NCI-H82 treated with DMSO at 0.1 percent for 48 hours (cell line): ENCODE measurements around the gene ANKRD23.
"Not testable (repeated sequence)": the region's sequence is repeated elsewhere in the genome, so short reads cannot be mapped to it uniquely, and the experiment has no call there.

Experiments
- DNase-seq: peaks from one replicate; lab custom pipeline; 2025; ENCODE audit not compliant: unreplicated experiment; lab: John Stamatoyannopoulos, UW

Gene ANKRD23

DNA sequence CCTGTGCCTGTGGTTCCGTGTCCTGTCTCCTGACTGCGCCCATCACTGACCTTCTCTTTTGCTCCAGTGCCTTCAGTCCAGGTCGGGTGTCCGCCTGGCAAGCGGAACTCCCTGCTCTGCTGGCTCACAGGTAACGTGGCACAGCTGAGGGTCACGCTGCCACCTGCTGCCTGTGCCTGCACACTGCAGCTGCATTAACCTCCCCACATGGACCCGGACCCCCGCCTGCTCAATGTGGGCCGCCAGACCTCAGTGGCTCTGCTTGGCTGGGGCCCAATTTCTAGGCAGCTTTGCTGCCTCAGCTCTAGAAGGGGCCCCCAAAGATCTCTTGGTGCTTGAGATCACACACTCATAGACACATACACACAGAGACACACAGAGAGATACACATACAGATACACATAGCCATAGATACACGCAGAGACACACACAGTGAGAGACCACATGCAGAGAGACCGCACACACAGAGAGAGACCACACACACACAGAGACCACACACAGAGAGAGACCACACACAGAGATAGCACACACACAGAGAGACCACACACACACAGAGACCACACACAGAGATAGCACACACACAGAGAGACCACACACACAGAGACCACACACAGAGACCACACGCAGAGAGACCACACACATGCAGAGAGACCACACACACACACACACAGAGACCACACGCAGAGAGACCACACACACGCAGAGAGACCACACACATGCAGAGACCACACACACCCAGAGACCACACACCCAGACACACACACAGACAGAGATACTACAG is 42.6 kb downstream of the ANKRD23 start:
- no peak for DNase-seq

DNA sequence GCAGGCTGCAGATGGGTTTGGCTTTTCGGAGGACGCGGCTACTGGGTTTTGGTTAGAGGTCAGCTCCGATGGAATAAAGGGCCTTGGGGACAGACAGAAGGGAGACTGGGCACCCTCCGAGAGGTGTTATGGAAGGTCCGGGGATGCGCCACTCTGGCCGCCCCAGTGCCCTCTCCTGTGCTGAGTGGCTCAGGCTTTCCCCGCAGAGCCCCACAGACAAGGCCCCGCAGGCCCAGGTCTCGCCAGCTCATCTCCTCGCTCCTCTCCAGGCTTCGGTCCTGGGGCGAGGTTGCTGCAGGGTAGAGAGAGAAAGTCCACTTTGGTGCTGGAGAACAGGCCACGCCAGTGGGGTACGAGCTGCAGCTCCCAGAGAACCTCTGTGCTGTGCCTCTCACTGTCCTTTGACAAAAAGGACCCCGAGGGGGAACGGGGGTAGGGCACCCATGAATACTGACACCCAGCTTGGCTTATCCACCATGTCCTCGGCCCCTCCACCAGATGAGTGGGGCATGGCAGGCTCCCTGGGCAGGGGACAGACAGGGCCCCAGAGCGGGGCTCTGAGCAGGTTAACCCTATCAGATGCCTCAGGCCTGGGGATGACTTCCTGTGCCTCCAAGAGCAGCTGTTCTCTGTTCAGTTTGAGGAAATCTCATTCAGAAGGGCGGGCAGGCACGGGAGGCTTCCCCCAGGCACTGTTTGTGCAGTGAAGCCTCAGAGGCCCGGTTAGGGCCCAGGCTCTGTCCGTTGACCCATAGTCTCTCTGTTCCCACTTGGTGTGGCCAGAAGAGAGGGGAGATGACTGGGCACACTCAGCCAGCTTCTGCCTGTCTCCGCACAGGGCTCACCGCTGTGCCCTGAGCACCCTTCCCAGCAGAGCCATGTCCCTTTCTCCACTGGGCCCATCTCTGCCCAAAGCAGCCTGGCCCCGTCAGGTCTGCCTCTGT is 43.5 kb downstream of the ANKRD23 start:
- no peak for DNase-seq

DNA sequence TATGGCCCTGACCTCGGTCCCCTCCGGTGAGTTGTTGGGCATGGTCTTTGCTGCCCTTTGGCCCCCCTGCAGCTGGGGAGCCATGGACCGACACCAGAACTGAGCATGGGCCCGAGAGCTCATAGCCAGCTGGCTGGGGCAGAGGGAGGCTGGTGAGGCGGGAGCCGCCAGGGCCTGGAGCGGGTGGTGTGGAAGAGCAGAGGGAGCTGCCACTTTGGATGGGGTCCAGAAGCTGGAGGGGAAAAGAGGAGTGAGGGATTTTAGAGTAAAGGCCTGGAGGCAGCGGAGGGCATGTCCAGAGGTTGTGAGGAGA is 44.2 kb downstream of the ANKRD23 start:
- DNase-seq: no peak

DNA sequence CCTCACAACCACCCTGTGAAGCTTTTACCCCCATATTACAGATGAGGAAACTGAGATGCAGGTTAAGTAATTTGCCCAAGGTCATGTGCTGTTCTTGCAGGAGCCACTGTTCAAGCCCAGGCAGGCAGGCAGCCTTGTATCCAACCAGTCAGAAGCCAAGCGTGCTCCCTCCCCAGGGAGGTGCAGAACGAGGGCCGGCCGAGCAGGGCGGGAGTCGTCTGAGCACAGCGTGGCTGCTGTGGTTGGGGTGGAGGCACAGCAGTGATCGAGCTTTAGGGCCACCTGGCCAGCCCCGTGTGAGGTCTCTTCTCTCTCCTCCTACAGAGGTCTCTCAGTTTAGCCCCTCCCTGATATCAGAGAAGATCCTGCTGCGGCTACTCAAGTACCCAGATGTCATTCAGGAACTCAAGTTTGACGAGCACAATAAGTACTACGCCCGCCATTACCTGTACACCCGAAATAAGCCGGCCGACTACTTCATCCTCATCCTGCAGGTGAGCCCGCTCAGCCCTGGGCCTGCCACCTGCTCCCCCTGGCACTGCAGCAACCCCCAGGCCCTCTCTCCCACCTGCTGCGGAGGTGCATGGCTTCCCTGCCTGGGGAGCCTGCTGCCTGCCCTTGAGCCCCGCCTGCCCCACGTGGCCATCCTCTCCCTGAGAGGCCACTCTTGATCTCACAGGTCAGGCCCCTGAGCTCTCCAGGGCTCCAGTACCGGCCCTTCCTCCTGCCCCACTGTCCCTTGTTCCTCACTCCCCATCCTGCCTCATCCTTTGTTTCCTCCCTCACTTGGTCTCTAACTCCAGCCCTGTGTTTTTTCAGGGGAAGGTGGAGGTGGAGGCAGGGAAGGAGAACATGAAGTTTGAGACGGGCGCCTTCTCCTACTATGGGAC is 44.8 kb downstream of the ANKRD23 start:
- DNase-seq: no peak

DNA sequence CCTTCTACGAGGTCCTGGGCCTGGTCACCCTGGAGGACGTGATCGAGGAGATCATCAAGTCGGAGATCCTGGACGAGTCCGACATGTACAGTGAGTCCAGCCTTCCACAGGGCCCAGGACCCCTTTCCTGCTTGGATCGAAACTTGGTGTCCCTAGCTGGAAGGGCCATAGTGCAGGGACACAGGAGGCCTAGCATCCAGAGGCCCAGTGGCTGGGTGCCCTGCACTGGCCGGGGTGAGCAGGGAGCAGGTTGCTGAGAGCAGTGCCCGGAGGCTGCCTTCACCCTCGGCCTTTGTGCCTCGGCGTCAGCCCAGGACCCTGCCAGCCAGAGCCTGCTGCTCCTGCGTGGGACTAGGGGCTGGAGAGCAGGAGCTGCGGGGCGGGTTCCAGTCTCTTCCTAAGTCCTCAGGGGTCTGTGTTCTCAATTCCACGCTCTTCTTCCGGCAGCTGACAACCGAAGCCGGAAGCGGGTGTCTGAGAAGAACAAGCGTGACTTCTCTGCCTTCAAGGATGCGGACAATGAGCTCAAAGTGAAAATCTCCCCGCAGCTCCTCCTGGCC is 46.7 kb downstream of the ANKRD23 start:
- DNase-seq: no peak

DNA sequence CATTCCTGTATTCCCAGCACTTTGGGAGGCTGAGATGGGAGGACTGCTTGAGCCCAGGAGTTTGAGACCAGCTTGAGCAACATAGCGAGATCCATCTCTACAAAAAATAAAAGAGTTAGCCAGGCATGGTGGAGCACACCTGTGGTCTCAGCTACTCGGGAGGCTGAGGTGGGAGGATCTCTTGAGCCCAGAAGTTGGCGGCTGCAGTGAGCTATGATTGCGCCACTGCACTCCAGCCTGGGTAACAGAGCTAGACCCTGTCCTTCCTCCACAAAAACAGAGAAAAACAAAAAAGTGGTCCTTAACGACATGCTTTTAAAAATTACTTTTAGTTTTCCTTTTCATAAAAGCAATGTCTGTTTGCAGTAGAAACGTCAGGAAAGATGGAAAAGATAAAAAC is 47.3 kb downstream of the ANKRD23 start:
- DNase-seq: not testable (repeated sequence)

DNA sequence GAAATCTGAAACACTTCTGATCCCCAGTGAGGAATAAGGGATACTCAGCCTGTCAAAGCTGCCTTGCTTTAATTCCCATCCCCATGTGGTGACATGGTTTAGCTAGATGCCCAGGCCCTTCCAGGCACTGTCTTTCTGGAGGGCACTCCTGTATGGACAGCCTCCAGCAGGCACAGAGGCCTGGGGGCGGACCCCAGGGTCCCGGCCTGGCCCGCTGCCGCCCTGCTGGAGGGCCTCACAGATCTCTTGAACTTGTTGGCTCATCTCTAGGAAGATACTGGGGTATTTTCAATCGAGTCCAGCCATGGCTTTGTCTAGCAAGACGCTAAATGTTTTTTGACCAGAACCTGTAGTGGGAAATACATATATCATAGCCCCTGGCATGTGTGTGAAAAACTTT is 48.7 kb downstream of the ANKRD23 start:
- no peak for DNase-seq

DNA sequence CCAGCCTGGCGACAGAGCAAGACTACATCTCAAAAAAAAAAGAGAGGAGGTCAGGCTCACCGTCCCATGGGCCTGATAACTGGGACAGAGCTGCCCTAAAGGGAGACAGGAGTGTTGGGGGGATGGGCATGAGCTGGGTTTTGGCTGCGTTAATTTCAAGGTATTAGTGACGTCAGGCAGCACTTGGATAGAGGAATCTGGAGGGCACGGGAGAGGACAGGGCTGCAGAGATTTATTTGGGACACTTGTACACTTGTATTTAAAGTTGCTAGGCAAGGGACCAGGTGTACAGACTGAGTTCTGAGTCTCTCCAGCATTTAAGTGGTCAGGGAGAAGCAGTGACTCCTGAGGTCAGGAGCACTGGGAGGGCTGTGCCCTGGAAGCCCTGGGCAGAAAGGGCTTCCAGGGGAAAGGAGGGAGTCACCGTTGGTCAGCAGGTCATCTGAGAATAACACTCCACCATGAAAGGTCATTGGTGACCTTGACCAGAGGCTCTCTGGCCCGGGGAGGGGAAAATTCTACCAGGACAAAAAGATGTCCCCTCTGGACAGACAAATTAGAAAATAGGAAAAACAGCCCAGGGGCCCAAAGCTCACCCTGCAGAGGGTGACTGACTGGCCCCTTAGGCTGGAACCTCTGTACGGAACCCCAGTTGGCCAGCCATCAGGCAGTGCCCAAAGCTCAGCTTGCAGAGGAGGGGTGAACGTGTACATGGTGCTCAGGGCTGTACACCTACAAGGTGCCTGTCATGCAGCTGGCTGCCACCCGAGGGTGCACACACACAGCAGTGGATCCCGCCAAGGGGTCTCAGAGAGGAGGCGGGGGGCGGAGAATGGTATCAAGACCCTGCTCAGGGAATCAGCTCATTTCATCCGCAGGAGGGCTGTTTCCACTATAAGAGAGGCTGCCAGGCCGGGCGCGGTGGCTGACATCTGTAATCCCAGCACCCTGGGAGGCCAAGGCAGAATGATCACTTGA is 50.8 kb downstream of the ANKRD23 start:
- no peak for DNase-seq

DNA sequence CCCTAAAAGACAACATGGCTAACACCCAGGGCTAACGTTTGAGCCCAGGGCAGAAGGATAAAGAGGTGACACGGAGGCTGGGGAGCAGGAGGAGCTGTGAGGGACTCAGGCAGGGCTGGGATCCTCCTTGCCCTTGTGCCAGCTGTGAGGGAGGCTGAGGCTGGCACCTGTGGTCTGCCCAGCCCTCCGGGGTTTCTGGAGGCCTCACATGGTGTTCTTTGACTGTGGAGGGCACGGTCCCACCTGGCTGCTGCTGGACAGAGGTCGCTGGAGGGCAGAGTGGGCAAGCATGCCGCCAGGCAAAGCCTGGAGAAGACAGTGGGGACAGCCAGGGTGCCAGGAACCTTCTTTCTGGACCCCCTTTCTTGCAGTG is 54.6 kb downstream of the ANKRD23 start:
- DNase-seq: no peak

DNA sequence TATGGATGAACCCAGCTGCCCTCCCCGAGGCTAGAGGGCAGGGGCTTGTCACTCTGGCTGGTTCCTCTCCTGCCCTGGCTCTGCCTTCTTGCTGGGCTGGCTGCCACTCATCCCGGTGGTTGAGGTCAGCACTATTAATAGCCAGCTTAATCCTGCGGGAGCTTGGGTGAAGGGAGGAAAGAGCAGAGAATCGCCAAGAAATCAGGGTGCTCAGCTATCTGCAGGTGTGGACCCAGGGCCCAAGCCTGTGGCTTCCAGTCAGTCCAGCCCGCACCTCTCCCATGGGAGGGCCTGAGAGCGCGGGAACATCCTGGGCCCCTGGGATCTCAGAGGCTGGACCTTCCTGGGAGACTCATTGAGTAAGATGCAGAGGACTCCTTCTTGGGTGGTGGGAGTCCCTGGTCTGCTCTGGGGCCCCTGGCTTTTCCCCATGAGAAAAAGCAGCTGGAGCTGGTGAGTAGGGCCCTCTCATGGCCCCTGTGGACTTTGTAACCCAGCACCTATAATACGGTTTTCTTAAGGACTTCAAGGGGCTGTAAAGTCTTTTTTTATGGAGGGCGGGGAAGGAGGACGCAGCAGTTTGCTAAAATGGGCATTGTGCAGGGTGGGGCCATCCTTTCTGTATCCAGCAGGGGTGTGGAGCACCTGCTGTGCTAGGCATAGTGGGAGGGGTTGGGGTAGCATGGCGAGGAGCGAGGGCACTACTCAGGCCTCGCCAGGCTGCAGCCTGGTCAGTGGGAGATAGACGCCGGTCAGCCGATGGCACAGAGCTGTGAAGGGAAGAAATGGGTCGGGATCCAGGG is 55.2 kb downstream of the ANKRD23 start:
- DNase-seq: peak; percentile 73
